IMR-90 (cell line): ENCODE measurements around the gene LAMA4. TPM values are rescaled to one million over a fixed set of nuclear protein-coding genes. Genes with fewer than 3 reads are reported as not detected.

Source experiments
- ATAC-seq: fragments of 200-7000 bp; cut with Tn5 transposase; 2 replicates; pipeline ENCODE4 v1.9.1; 2020; ENCODE audit warnings: low read depth, mild to moderate bottlenecking, moderate library complexity
- BruUV-seq: library from RNA; stranded (reverse); fragments of 400-500 nt; replicated peaks from 2 replicates; lab custom pipeline; 2021; lab: Mats Ljungman, UMichigan
- CTCF ChIA-PET: fragments of 300-600 bp; formaldehyde crosslinking; extraction: SDS; loops from one replicate; lab custom pipeline; 2021; ENCODE audit warnings: antibody characterized with exemption; lab: Yijun Ruan, JAX
- POLR2A ChIA-PET: fragments of 300-600 bp; sonication (Branson Sonifier 250); formaldehyde crosslinking; loops from one replicate; lab custom pipeline; 2022; ENCODE audit warnings: antibody characterized with exemption; ENCODE audit not compliant: unreplicated experiment; lab: Charles Lee
- DNase-seq: peaks from one replicate; pipeline ENCODE4 v3.0.0; 2013
- H2AFZ ChIP-seq: replicated peaks from 2 replicates; pipeline ENCODE3; 2013; ENCODE audit warnings: low read length, mild to moderate bottlenecking; ENCODE audit not compliant: poor library complexity
- H2AK5ac ChIP-seq: 2 replicates; pipeline ENCODE4 v1.6.1; 2013; ENCODE audit warnings: low read depth, low read length, inconsistent platforms
- H2AK9ac ChIP-seq: replicated peaks from 2 replicates; pipeline ENCODE3; 2013; ENCODE audit warnings: mild to moderate bottlenecking, low read depth, low read length, moderate library complexity; ENCODE audit not compliant: poor library complexity
- H2BK120ac ChIP-seq: 2 replicates; pipeline ENCODE4 v1.6.1; 2013; ENCODE audit warnings: low read depth, low read length, inconsistent platforms
- H2BK15ac ChIP-seq: 3 replicates; pipeline ENCODE4 v1.6.1; 2013; ENCODE audit warnings: low read depth, low read length, inconsistent platforms
- H2BK20ac ChIP-seq: 2 replicates; pipeline ENCODE4 v1.6.1; 2013; ENCODE audit warnings: low read depth, mild to moderate bottlenecking, inconsistent platforms, low read length, moderate library complexity
- H2BK5ac ChIP-seq: 2 replicates; pipeline ENCODE4 v1.6.1; 2013; ENCODE audit warnings: mild to moderate bottlenecking, low read depth, low read length, inconsistent platforms; ENCODE audit not compliant: poor library complexity, severe bottlenecking
- H3K14ac ChIP-seq: replicated peaks from 2 replicates; pipeline ENCODE4 v1.6.1; 2013; ENCODE audit warnings: low read depth, low read length, inconsistent platforms
- H3K18ac ChIP-seq: 2 replicates; pipeline ENCODE4 v1.6.1; 2013; ENCODE audit warnings: low read depth, low read length, control low read depth
- H3K23ac ChIP-seq: 2 replicates; pipeline ENCODE4 v1.6.1; 2013; ENCODE audit warnings: low read depth, low read length, inconsistent platforms
- H3K27ac ChIP-seq: 2 replicates; pipeline ENCODE4 v1.5.1; 2013; ENCODE audit warnings: mild to moderate bottlenecking, control low read depth, low read length; ENCODE audit not compliant: insufficient read depth
- H3K27me3 ChIP-seq: 2 replicates; pipeline ENCODE4 v1.6.1; 2013; ENCODE audit warnings: low read length; ENCODE audit not compliant: control insufficient read depth, insufficient read depth
- H3K36me3 ChIP-seq: 2 replicates; pipeline ENCODE4 v1.6.1; 2013; ENCODE audit warnings: low read length, mixed read lengths; ENCODE audit not compliant: control insufficient read depth, insufficient read depth
- H3K4ac ChIP-seq: 2 replicates; pipeline ENCODE4 v1.6.1; 2013; ENCODE audit warnings: low read depth, low read length, inconsistent platforms
- H3K4me1 ChIP-seq: 2 replicates; pipeline ENCODE4 v1.6.1; 2013; ENCODE audit warnings: low read length, mixed read lengths; ENCODE audit not compliant: control insufficient read depth, insufficient read depth
- H3K4me2 ChIP-seq: 2 replicates; pipeline ENCODE4 v1.6.1; 2013; ENCODE audit warnings: low read depth, mild to moderate bottlenecking, control low read depth, low read length, moderate library complexity
- H3K4me3 ChIP-seq: 2 replicates; pipeline ENCODE4 v1.5.1; 2013; ENCODE audit warnings: low read depth, mild to moderate bottlenecking, control low read depth, low read length, moderate library complexity; ENCODE audit not compliant: insufficient read depth
- H3K56ac ChIP-seq: 2 replicates; pipeline ENCODE4 v1.6.1; 2013; ENCODE audit warnings: low read length, inconsistent platforms; ENCODE audit not compliant: insufficient read depth; ENCODE audit errors: extremely low read depth
- H3K79me1 ChIP-seq, 2 experiments: 2 replicates each; pipeline ENCODE4 v1.6.1; 2013; ENCODE audit warnings: low read length in 2 of 2, inconsistent platforms in 1 of 2, low read depth in 1 of 2
- H3K9ac ChIP-seq: 2 replicates; pipeline ENCODE4 v1.6.1; 2013; ENCODE audit warnings: low read depth, low read length, control low read depth
- H3K9me1 ChIP-seq: 2 replicates; pipeline ENCODE4 v1.6.1; 2013; ENCODE audit warnings: low read length, inconsistent platforms; ENCODE audit not compliant: insufficient read depth
- H3K9me3 ChIP-seq: 2 replicates; pipeline ENCODE4 v1.6.1; 2013; ENCODE audit warnings: low read length; ENCODE audit not compliant: control insufficient read depth, insufficient read depth
- H4K20me1 ChIP-seq: 2 replicates; pipeline ENCODE4 v1.6.1; 2013; ENCODE audit warnings: low read length, inconsistent platforms; ENCODE audit not compliant: insufficient read depth
- H4K5ac ChIP-seq: 2 replicates; pipeline ENCODE4 v1.6.1; 2013; ENCODE audit warnings: mild to moderate bottlenecking, low read depth, low read length, control low read depth
- H4K8ac ChIP-seq, 2 experiments: 2 replicates each; pipeline ENCODE4 v1.6.1; 2013; ENCODE audit warnings: low read depth in 2 of 2, low read length in 2 of 2, control low read depth in 1 of 2, inconsistent platforms in 1 of 2
- H4K91ac ChIP-seq: 2 replicates; pipeline ENCODE4 v1.6.1; 2013; ENCODE audit warnings: low read depth, low read length, inconsistent platforms; ENCODE audit not compliant: insufficient read depth
- BHLHE40 ChIP-seq: fragments of 150-350 bp; IDR thresholded peaks from 2 replicates; pipeline ENCODE4 v1.6.1; 2016; ENCODE audit warnings: mild to moderate bottlenecking, low read depth, low read length
- CEBPB ChIP-seq: IDR thresholded peaks from 2 replicates; pipeline ENCODE4 v1.6.1; 2012; ENCODE audit warnings: low read depth, low read length, improper control_type of control experiment
- CHD1 ChIP-seq: IDR thresholded peaks from 2 replicates; pipeline ENCODE4 v1.6.1; 2012; ENCODE audit warnings: low read depth, low read length, improper control_type of control experiment
- FOS ChIP-seq: fragments of 150-350 bp; IDR thresholded peaks from 2 replicates; pipeline ENCODE4 v1.6.1; 2016; ENCODE audit warnings: low read depth, low read length
- MAFK ChIP-seq: IDR thresholded peaks from 2 replicates; pipeline ENCODE4 v1.6.1; 2012; ENCODE audit warnings: low read depth, low read length, improper control_type of control experiment
- MAZ ChIP-seq: IDR thresholded peaks from 2 replicates; pipeline ENCODE4 v1.6.1; 2012; ENCODE audit warnings: low read depth, mild to moderate bottlenecking, low read length, improper control_type of control experiment, moderate library complexity, borderline replicate concordance
- MXI1 ChIP-seq: IDR thresholded peaks from 2 replicates; pipeline ENCODE4 v1.6.1; 2012; ENCODE audit warnings: low read depth, mild to moderate bottlenecking, low read length, moderate library complexity, borderline replicate concordance
- NFE2L2 ChIP-seq: fragments of 150-350 bp; IDR thresholded peaks from 2 replicates; pipeline ENCODE4 v1.6.1; 2016; ENCODE audit warnings: low read depth, mild to moderate bottlenecking, low read length
- POLR2A ChIP-seq: IDR thresholded peaks from 2 replicates; pipeline ENCODE4 v1.6.1; 2012; ENCODE audit warnings: mild to moderate bottlenecking, low read depth, low read length
- RAD21 ChIP-seq: IDR thresholded peaks from 2 replicates; pipeline ENCODE4 v1.6.1; 2012; ENCODE audit warnings: low read length, improper control_type of control experiment
- RCOR1 ChIP-seq: IDR thresholded peaks from 2 replicates; pipeline ENCODE4 v1.6.1; 2012; ENCODE audit warnings: mild to moderate bottlenecking, low read length, improper control_type of control experiment; ENCODE audit not compliant: insufficient replicate concordance
- RFX5 ChIP-seq: IDR thresholded peaks from 2 replicates; pipeline ENCODE4 v1.8.0; 2012; ENCODE audit warnings: low read depth, mild to moderate bottlenecking, low read length, moderate library complexity
- SMC3 ChIP-seq: fragments of 150-350 bp; IDR thresholded peaks from 2 replicates; pipeline ENCODE4 v1.6.1; 2016; ENCODE audit warnings: low read depth, mild to moderate bottlenecking, antibody characterized with exemption, low read length, moderate library complexity
- WGBS, 2 experiments: methylation state at CpG; one replicate each; pipeline versions ENCODE4 v1.1.5 to v1.1.7; 2013; ENCODE audit warnings: missing lambda C conversion rate in 2 of 2; ENCODE audit not compliant: insufficient read length in 1 of 2; ENCODE audit errors: extremely low coverage in 2 of 2; 5-methylcytosine and 5-hydroxymethylcytosine counted together
- dilution Hi-C: fragments of 300-500 bp; cut with HindIII; formaldehyde crosslinking; loops from one replicate; pipeline ENCODE4 v1.14.3; 2018; ENCODE audit warnings: low sequenced_read_pairs; ENCODE audit not compliant: unreplicated experiment
- in situ Hi-C: fragments of 300-500 bp; cut with MboI; formaldehyde crosslinking; loops from 3 replicates; pipeline ENCODE4 v1.14.3; 2019; ENCODE audit warnings: low sequenced_read_pairs, inconsistent platforms, mixed read lengths
- intact Hi-C: fragments of 100-400 bp; cut with micrococcal nuclease; formaldehyde crosslinking; loops from 2 replicates; pipeline ENCODE4 v1.10.0; 2022
- polyA plus RNA-seq, 3 experiments: library from polyadenylated mRNA; depleted of rRNA; stranded (reverse); fragments of >200 nt; gene quantifications; 2 replicates each; pipeline ENCODE4 v1.2.3, GENCODE V29; 2012; ENCODE audit warnings: low replicate concordance in 1 of 3
- total RNA-seq: library from RNA; depleted of rRNA; stranded (reverse); fragments of >200 nt; gene quantifications from 2 replicates; pipeline ENCODE4 v1.2.3, GENCODE V29; 2012
- TF ChIP-seq, protein P1 (sequence below): fragments of 150-350 bp; IDR thresholded peaks from 2 replicates; pipeline ENCODE4 v1.6.1; 2016; ENCODE audit warnings: low read depth, mild to moderate bottlenecking, low read length, moderate library complexity, borderline replicate concordance
- TF ChIP-seq, protein P2 (sequence below): conservative IDR thresholded peaks from 2 replicates; pipeline ENCODE4 v1.5.1; 2012; ENCODE audit warnings: mild to moderate bottlenecking, low read depth, low read length, improper control_type of control experiment

The LAMA4 gene
- total and polyA plus RNA-seq, 2 of the 4 experiments (the other 2 are of a cell fraction): 33.9 to 35.8 TPM

DNA sequence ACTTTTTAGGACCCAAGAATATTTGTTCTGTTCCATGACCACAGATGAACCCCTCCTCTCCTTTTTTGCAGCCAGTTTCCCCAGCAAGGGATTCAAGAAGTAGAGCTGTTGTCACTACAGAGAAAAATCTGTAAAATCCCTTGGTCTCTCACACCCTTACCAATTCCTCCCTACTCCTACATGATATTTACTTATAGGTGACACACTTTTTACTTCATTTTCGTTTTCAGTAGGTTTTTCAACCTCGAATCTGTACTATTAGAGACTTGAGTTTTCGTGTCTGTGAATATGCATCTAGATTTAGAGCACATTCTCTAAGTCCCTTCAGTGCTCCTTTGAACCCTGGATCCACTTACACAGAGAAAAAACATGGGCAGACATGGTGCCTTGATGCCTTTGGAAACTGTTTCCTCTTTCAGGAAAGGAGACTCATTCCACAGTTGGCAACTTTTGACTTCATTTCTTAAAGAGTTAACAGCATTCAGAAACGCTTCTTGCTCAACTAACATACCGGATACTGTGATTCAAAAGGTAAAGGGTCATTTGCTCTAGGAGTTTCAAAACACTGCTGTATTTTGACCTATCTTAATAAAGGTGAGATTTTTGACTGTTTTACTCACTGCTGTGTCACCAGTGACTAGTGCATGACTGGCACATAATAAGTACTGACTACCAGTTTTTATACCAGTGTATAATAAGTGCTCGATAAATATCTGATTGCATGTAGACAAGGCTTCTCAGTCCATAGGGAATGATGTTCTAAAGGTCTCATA is 50.6 kb downstream of the LAMA4 start:
- peak overlapping the region; percentile 36 for H2AFZ ChIP-seq
- ATAC-seq: peak; percentile 73
- intact Hi-C loops: loop anchor here (2.0 to 5.0 kb wide), 2 partner anchors 51 to 169 kb away; partner anchors contain the start of gene LAMA4
- TF ChIP-seq MXI1 (no peak), SMC3 (no peak), CHD1 (no peak), RAD21 (no peak), NFE2L2 (peak; percentile 85), BHLHE40 (no peak), RFX5 (no peak), MAFK (peak; percentile 57), RCOR1 (no peak), MAZ (no peak), POLR2A (peak; percentile 29; the same call in 1 of the 2 replicates), CEBPB (peak; percentile 98), FOS (peak; percentile 79)
- TF ChIP-seq, protein P1, sequence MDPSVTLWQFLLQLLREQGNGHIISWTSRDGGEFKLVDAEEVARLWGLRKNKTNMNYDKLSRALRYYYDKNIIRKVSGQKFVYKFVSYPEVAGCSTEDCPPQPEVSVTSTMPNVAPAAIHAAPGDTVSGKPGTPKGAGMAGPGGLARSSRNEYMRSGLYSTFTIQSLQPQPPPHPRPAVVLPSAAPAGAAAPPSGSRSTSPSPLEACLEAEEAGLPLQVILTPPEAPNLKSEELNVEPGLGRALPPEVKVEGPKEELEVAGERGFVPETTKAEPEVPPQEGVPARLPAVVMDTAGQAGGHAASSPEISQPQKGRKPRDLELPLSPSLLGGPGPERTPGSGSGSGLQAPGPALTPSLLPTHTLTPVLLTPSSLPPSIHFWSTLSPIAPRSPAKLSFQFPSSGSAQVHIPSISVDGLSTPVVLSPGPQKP: no peak
- TF ChIP-seq, protein P2, sequence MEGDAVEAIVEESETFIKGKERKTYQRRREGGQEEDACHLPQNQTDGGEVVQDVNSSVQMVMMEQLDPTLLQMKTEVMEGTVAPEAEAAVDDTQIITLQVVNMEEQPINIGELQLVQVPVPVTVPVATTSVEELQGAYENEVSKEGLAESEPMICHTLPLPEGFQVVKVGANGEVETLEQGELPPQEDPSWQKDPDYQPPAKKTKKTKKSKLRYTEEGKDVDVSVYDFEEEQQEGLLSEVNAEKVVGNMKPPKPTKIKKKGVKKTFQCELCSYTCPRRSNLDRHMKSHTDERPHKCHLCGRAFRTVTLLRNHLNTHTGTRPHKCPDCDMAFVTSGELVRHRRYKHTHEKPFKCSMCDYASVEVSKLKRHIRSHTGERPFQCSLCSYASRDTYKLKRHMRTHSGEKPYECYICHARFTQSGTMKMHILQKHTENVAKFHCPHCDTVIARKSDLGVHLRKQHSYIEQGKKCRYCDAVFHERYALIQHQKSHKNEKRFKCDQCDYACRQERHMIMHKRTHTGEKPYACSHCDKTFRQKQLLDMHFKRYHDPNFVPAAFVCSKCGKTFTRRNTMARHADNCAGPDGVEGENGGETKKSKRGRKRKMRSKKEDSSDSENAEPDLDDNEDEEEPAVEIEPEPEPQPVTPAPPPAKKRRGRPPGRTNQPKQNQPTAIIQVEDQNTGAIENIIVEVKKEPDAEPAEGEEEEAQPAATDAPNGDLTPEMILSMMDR: no peak

More for the DNA sequence above, 50.6 kb downstream of the LAMA4 start:
- Histone ChIP-seq H3K18ac (peak overlapping the region; percentile 100), H3K27ac (peak overlapping the region; percentile 83), H3K56ac (peak overlapping the region; percentile 81), H2AK5ac (peak overlapping the region; percentile 71), H2BK20ac (peak overlapping the region; percentile 89), H2BK120ac (peak overlapping the region; percentile 97), H3K4me3 (peak overlapping the region; percentile 17; the same call in 1 of the 2 replicates), H3K9ac (peak overlapping the region; percentile 57; the same call in 1 of the 2 replicates), H2BK15ac (peak overlapping the region; percentile 98), H4K20me1 (no peaks in the 10 kb centered on the region), H3K4ac (peak overlapping the region; percentile 88), H3K23ac (peak overlapping the region; percentile 93), H3K4me1 (peaks cover 18% of the 10 kb centered on the region), H3K4me2 (peak overlapping the region; percentile 95), H4K8ac (peak overlapping the region; percentile 77 to 85), H3K79me1 (no peaks in the 10 kb centered on the region), H3K36me3 (peaks cover 26% of the 10 kb centered on the region), H3K27me3 (no peaks in the 10 kb centered on the region), H4K5ac (peak overlapping the region; percentile 97), H4K91ac (peak overlapping the region; percentile 93), H2AK9ac (no peak overlapping the region), H3K14ac (peak overlapping the region; percentile 98), H2BK5ac (peak overlapping the region; percentile 99), H3K9me3 (no peaks in the 10 kb centered on the region), H3K9me1 (peaks cover 4% of the 10 kb centered on the region; the same call in 1 of the 2 replicates)
- peak; percentile 95 for DNase-seq
- POLR2A ChIA-PET: interaction anchor here (0.6 kb wide), 1 partner anchor 1455 kb away, joined by 3 read pairs; no protein-coding TSS in a partner anchor
- BruUV-seq: no TSS peak
- in situ Hi-C loops: no loop called here
- CTCF ChIA-PET: interaction anchor here (0.8 kb wide), 1 partner anchor 10 kb away, joined by 3 read pairs; no protein-coding TSS in a partner anchor
- dilution Hi-C loops: no loop called here
- WGBS, 2 experiments: 67% methylated on average over 1 of the region's 6 CpGs; no CpG with 5 or more reads in 1 of the 2 experiments
